Heart left ventricle (tissue), 16 donors: ENCODE data around the gene MSI2. TPM values are rescaled to one million over a fixed set of nuclear protein-coding genes. Genes with fewer than 3 reads are reported as not detected.
"Not testable (repeated sequence)": the region's sequence is repeated elsewhere in the genome, so short reads cannot be mapped to it uniquely, and the experiment has no call there.

ENCODE experiments used
- ATAC-seq, 4 donors: fragments of 200-7000 bp; cut with Tn5 transposase; one replicate each; pipeline ENCODE4 v1.9.1; 2020 to 2022; ENCODE audit warnings: moderate library complexity in 4 of 4, mild to moderate bottlenecking in 3 of 4, moderate number of reproducible peaks in 1 of 4
- DNase-seq, 5 donors: peaks; one replicate each; pipeline ENCODE4 v3.0.0-alpha.2; 2020
- H3K27ac ChIP-seq, 12 donors: fragments of 200-600 bp; sonication (generic) in 4 of 12; one replicate each; pipeline versions ENCODE4 v1.5.0 to v1.8.0; 2016 to 2022; ENCODE audit warnings: mild to moderate bottlenecking in 2 of 12
- H3K27me3 ChIP-seq, 9 donors: fragments of 200-600 bp; sonication (generic) in 2 of 9; one replicate each; pipeline versions ENCODE4 v1.5.1 to v1.8.0; 2016 to 2022; ENCODE audit warnings: mild to moderate bottlenecking in 3 of 9
- H3K36me3 ChIP-seq, 9 donors: fragments of 200-600 bp; sonication (generic) in 2 of 9; one replicate each; pipeline versions ENCODE4 v1.5.0 to v1.8.0; 2018 to 2022; ENCODE audit warnings: mild to moderate bottlenecking in 2 of 9
- H3K4me1 ChIP-seq, 12 donors: fragments of 200-600 bp; sonication (generic) in 4 of 12; one replicate each; pipeline versions ENCODE4 v1.5.0 to v1.8.0; 2016 to 2022; ENCODE audit warnings: mild to moderate bottlenecking in 3 of 12
- H3K4me3 ChIP-seq, 12 donors: fragments of 200-600 bp; sonication (generic) in 4 of 12; one replicate each; pipeline versions ENCODE4 v1.5.0 to v1.8.0; 2017 to 2022; ENCODE audit warnings: mild to moderate bottlenecking in 9 of 12, moderate library complexity in 4 of 12
- H3K9me3 ChIP-seq, 12 donors: fragments of 200-600 bp; sonication (generic) in 4 of 12; one replicate each; pipeline versions ENCODE4 v1.5.0 to v1.8.0; 2016 to 2022; ENCODE audit warnings: mild to moderate bottlenecking in 1 of 12
- POLR2A ChIP-seq, 2 donors: fragments of 450-650 bp; IDR thresholded peaks; one replicate each; pipeline ENCODE4 v1.6.1; 2017; ENCODE audit warnings: antibody characterized with exemption in 2 of 2, mild to moderate bottlenecking in 2 of 2, moderate library complexity in 2 of 2
- WGBS, 4 donors: extraction: QIAGEN DNeasy Blood & Tissue Kit in 2 of 4; methylation state at CpG; one replicate each; pipeline versions ENCODE4 v1.1.5 to v1.1.7; 2013 to 2018; 5-methylcytosine and 5-hydroxymethylcytosine counted together
- intact Hi-C, 10 donors: fragments of 100-400 bp; cut with DNase I; formaldehyde crosslinking; loops; one replicate each; pipeline versions ENCODE4 v1.11.1 to v1.14.2; 2022
- polyA plus RNA-seq, 2 donors: library from polyadenylated mRNA; stranded (reverse); fragments of 200-250 nt; gene quantifications; one replicate each; pipeline ENCODE4 v1.2.3, GENCODE V29; 2013
- total RNA-seq, 9 donors: library from RNA; depleted of rRNA in 2 of 9; stranded (reverse); fragments of >200 nt in 2 of 9; fragmentation: NEBNext Ultra II Directional in 3 of 9; extraction: Animal tissue kit (Norgen Biotek cat#: 25700) in 3 of 9; gene quantifications; one replicate each; pipeline versions ENCODE4 v1.1.0 to v1.2.4, GENCODE V29; 2016 to 2023
- TF ChIP-seq, protein P1 (sequence below), 12 donors: fragments of 200-600 bp; sonication (generic) in 4 of 12; IDR thresholded peaks; one replicate each; pipeline versions ENCODE4 v1.5.0 to v1.8.0; 2018 to 2022; ENCODE audit warnings: antibody characterized with exemption in 12 of 12, mild to moderate bottlenecking in 5 of 12
- donor health status: ischemic (EF 13 %, LVEDD 7.1; RV severe dilation, severe dysfunction).
- donor health status: healthy with polysubstance abuse.
- donor health status: DM: no; HTN: yes; CAD: no.
- donor health status: DM: no; HTN: no; CAD: no.
- donor health status: ischemic (EF 25% LVEDD 6.9; RV normal size, moderate dysfunction).
- donor health status: ischemic (EF 25% LVEDD 5.7; RV mildly dilated, moderate dysfunction).
- donor health status: healthy.
- donor health status: DM: yes; HTN: yes; CAD: no.
- donor health status: ischemic (EF 35%, LVEDD 5.7; RV mildly dilated, moderate dysfunction).
- donor health status: nonischemic (EF 11% LVEDD 7.7; RV severe dilation, severe dysfunction).
- donor health status: DM: yes; HTN: yes; CAD: no.
- donor health status: PGD.
- donor health status: ischemic (EF 29% LVEDD 5.4; RV normal size, mild dysfunction).
- donor health status: nonischemic (EF 23%, LVEDD 6.1; RV moderate dilation, normal function).

MSI2 gene
- total and polyA plus RNA-seq, 11 donors = 35.9 to 120 (median 104) TPM

DNA sequence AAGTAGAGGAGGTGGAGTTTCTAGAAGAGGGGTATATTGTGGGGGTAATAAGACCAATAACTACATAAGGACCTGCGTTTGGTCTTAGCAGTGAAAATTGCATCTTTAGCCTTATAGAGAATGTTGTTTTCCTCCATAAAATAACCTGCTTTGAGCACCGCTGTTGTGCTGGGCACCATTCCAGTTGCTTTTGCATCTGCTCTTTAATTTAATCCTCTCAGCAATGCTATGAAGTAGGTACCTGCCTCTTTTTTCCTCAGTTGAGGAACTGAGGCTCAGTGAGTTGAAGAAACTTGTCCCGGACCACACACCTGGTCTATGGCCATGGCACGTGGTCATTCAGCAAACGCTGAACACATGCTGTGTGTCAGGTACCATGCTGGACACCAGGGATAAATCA is 238.1 kb downstream of the MSI2 start:
- no peak for DNase-seq
- ATAC-seq = no peak
- intact Hi-C loops = no loop called here
- H3K4me1 ChIP-seq = peaks cover 0 to 40% (median 22%) of the 10 kb centered on the region in 12 donors
- H3K27me3 ChIP-seq = no peaks in the 10 kb centered on the region
- no peak overlapping the region for H3K27ac ChIP-seq
- no peaks in the 10 kb centered on the region for H3K36me3 ChIP-seq
- 90 to 93% (median 91%) methylated on average over 5 of the region's 5 CpGs for WGBS, 4 donors
- TF ChIP-seq POLR2A (IDR thresholded peaks at IDR 0.05) = no peak
- TF ChIP-seq, protein P1, sequence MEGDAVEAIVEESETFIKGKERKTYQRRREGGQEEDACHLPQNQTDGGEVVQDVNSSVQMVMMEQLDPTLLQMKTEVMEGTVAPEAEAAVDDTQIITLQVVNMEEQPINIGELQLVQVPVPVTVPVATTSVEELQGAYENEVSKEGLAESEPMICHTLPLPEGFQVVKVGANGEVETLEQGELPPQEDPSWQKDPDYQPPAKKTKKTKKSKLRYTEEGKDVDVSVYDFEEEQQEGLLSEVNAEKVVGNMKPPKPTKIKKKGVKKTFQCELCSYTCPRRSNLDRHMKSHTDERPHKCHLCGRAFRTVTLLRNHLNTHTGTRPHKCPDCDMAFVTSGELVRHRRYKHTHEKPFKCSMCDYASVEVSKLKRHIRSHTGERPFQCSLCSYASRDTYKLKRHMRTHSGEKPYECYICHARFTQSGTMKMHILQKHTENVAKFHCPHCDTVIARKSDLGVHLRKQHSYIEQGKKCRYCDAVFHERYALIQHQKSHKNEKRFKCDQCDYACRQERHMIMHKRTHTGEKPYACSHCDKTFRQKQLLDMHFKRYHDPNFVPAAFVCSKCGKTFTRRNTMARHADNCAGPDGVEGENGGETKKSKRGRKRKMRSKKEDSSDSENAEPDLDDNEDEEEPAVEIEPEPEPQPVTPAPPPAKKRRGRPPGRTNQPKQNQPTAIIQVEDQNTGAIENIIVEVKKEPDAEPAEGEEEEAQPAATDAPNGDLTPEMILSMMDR (IDR thresholded peaks at IDR 0.05) = no peak
- no peaks in the 10 kb centered on the region for H3K9me3 ChIP-seq
- no peak overlapping the region for H3K4me3 ChIP-seq

DNA sequence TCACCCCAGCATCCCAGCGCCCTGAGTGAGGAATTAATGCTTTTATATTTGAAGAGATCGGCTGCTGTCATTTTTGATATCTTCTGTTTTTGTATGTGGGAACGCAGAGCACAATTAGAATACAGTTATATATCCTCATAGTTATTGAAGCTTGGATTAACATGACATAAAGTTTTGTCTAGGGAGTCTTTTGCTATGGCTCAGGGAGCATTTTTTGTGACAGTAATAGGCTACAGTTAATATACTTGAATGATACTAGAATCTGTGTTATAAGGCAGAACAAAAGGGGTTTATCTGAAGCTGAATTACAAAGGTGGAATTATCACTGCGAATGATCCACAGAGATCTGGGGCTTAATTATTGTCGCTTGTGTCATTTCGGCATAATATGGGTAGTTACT is 239.4 kb downstream of the MSI2 start:
- WGBS, 4 donors = 96 to 99% (median 97%) methylated on average over 6 of the region's 6 CpGs
- Histone ChIP-seq H3K36me3 (no peaks in the 10 kb centered on the region), H3K4me1 (peaks cover 0 to 27% (median 14%) of the 10 kb centered on the region in 12 donors), H3K27me3 (no peaks in the 10 kb centered on the region), H3K4me3 (no peak overlapping the region), H3K27ac (no peak overlapping the region), H3K9me3 (no peaks in the 10 kb centered on the region)
- DNase-seq (no peak), ATAC-seq (no peak)
- intact Hi-C loops = no loop called here
- no peak for TF ChIP-seq POLR2A (IDR thresholded peaks at IDR 0.05)
- TF ChIP-seq, protein P1 (IDR thresholded peaks at IDR 0.05) = no peak

DNA sequence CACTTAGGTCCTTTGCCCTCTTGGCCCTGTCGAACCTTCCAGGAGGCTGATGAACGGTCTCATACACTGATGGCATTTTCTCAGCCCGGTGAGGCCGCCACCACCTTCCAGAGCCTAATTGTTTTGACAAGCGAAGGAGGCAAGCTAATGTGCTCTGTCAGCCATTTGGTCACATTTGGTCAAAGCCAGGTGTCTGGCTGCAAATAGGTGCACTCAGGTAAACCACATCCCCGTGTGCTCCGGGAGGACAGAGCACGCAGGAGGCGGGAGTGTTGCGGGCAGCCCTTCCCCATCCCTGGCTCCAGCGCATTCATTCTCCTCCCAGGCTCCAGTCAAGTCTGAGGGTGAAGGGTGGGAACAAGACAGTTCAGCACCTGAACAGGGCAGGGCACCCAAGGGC is 240.1 kb downstream of the MSI2 start:
- H3K36me3 ChIP-seq = no peaks in the 10 kb centered on the region
- DNase-seq (no peak), ATAC-seq (no peak)
- H3K4me1 ChIP-seq = peaks cover 0 to 21% (median 12%) of the 10 kb centered on the region in 12 donors
- H3K4me3 ChIP-seq = no peak overlapping the region
- TF ChIP-seq POLR2A (IDR thresholded peaks at IDR 0.05) = no peak
- TF ChIP-seq, protein P1 (IDR thresholded peaks at IDR 0.05) = no peak
- no peaks in the 10 kb centered on the region for H3K27me3 ChIP-seq
- 96 to 97% (median 97%) methylated on average over 11 of the region's 11 CpGs for WGBS, 4 donors
- intact Hi-C loops = no loop called here
- H3K9me3 ChIP-seq = no peaks in the 10 kb centered on the region
- H3K27ac ChIP-seq = peak overlapping the region in 1 of 12 donors; percentile 57

DNA sequence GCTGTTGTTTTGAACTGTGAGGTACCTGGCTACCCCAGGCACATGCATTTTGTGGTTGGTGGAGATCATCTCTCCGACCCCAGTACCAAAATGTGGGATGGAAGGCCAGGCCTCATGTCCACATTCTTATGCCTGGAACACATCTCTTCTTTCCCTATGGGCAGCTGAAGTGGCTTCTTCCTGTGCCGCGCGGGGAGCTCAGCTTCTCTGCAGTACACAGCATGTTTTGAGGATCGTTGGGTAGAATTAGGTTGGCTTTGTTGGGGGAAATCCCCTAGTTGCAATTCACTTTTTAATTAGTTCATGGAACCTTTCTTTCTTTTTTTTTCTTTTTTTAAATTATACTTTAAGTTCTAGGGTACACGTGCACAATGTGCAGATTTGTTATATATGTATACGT is 242.1 kb downstream of the MSI2 start:
- H3K27ac ChIP-seq = no peak overlapping the region
- peaks cover 0 to 27% (median 10%) of the 10 kb centered on the region in 12 donors for H3K4me1 ChIP-seq
- TF ChIP-seq, protein P1 (IDR thresholded peaks at IDR 0.05) = no peak
- no peak for TF ChIP-seq POLR2A (IDR thresholded peaks at IDR 0.05)
- ATAC-seq (no peak), DNase-seq (no peak)
- WGBS, 4 donors = 95 to 97% (median 96%) methylated on average over 7 of the region's 7 CpGs
- H3K9me3 ChIP-seq = no peaks in the 10 kb centered on the region
- intact Hi-C loops = no loop called here
- no peaks in the 10 kb centered on the region for H3K27me3 ChIP-seq
- H3K36me3 ChIP-seq = no peaks in the 10 kb centered on the region
- no peak overlapping the region for H3K4me3 ChIP-seq

DNA sequence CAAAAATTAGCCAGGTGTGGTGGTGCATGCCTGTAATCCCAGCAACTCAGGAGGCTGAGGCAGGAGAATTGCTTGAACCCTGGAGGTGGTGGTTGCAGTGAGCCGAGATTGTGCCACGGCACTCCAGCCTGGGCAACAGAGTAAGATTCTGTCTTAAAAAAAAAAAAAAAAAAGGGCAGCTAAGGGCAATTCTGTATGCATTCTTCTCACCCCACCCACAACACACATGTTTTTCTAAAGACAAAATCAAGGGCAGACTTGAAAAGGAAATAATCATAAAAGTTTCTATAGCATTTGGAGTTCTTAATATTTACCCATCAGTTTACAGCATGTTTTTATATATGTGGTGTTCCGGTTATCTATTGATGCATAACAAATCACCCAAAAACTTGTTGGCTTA is 242.9 kb downstream of the MSI2 start:
- H3K27me3 ChIP-seq, H3K27ac ChIP-seq, H3K36me3 ChIP-seq, H3K4me3 ChIP-seq, DNase-seq, H3K9me3 ChIP-seq, intact Hi-C loops, ATAC-seq: not testable (repeated sequence)
- peaks cover 0 to 27% (median 10%) of the 10 kb centered on the region in 12 donors for H3K4me1 ChIP-seq
- 96 to 98% (median 97%) methylated on average over 3 of the region's 3 CpGs for WGBS, 4 donors
